EH (cell line): ENCODE data around the gene LGI4.

Experiments
- DNase-seq: peaks from one replicate; pipeline ENCODE4 v3.0.0-alpha.2; 2015; ENCODE audit warnings: low read depth

LGI4 gene

GRCh38 chr19:35085947-35086346 is 48.9 kb downstream of the LGI4 start:
- no peak for DNase-seq

GRCh38 chr19:35084509-35084762 is 50.4 kb downstream of the LGI4 start:
- DNase-seq, result no peak

- DNase-seq, result no peak
Observed at GRCh38 chr19:35083691-35084508, 51.0 kb downstream of the LGI4 start.

GRCh38 chr19:35081201-35081600 is 53.7 kb downstream of the LGI4 start:
- no peak for DNase-seq

- DNase-seq, result no peak
Observed at GRCh38 chr19:35080613-35081170, 54.2 kb downstream of the LGI4 start.

- no peak for DNase-seq
Observed at GRCh38 chr19:35079826-35080225, 55.0 kb downstream of the LGI4 start.

- no peak for DNase-seq
Observed at GRCh38 chr19:35077411-35078223, 57.2 kb downstream of the LGI4 start.

- no peak for DNase-seq
Observed at GRCh38 chr19:35076657-35077056, 58.2 kb downstream of the LGI4 start.

GRCh38 chr19:35076026-35076370 is 58.9 kb downstream of the LGI4 start:
- DNase-seq, result no peak

- no peak for DNase-seq
Observed at GRCh38 chr19:35075202-35076025, 59.4 kb downstream of the LGI4 start.
